H4 (cell line): Measurements from ENCODE around the gene TNRC6B. TPM values are rescaled to one million over a fixed set of nuclear protein-coding genes. Genes with fewer than 3 reads are reported as not detected.
"Not testable (repeated sequence)": the region's sequence is repeated elsewhere in the genome, so short reads cannot be mapped to it uniquely, and the experiment has no call there.

Experiments
- DNase-seq: peaks from one replicate; pipeline ENCODE4 v3.0.0-alpha.2; 2015; ENCODE audit warnings: low spot score
- total RNA-seq: library from RNA; depleted of rRNA; stranded (reverse); fragments of >200 nt; shearing (Covaris generic); gene quantifications from 2 replicates; pipeline ENCODE4 v1.2.3, GENCODE V29; 2014

TNRC6B gene
- total RNA-seq, 1 experiment from 2014 or later, result 14.8 TPM

DNA sequence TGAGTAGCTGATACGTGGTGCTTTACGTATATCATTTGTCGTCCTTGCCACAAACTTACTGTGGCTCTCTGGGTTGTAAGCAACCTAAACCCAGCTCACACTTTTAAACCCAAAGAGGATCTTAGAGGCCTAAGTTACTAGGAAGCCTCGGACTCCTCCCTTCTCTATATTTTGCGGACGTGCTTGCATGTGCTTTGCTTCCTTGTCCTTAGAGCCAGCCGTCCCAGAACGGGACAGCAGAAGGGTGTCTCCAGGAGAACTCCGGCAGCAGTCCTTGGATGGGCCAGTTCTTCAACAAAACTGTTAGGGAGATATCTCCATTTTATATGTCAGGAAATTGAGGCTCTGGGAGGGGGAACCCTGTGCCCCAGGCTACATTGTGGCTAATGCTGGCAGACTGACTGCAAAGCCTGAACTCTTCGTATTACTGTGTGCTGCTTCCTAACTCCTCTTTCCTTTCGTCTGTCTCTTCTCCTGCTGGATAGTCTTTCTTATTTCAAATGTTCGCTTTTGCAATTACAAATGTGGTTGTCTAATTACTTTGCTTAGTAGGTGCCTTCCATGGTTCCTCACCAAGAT is 33.8 kb downstream of the TNRC6B start:
- DNase-seq, result no peak

DNA sequence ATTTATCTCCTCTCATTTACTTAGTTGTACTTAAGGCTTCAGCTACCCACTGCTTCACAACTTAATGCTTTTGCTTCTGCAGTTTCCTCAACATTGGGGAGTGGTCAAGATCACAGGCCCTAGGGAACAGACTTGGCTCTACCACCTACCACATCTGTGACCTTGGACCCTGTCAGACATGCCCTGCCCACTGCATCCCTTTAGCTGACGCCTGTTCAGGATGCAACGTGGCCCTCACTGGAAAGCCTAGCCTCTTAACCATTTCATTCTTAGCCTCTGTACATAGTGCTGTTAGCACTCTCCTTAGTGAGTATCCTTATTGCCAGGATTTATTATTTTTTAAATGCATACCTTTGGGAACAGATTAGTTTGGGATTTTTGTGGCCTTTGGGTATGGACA is 34.4 kb downstream of the TNRC6B start:
- no peak for DNase-seq

DNA sequence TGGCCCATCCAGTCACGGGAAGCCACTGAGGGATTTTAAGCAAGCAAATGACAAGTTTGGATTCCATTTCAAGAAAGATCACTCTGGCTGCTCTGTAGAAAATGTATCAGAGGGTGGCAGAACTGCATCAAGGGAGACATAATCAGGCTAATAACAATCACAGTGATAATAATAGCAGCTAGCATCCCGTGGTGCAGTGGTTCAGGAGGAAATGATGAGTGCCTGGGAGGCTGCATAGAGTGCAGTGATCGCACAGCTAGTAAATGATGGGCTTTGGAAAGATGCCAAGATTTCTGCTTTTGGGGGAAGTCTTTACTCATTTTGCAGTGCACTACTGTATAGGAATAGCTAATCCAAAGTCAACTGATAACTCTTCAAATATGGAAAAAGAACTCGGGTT is 35.8 kb downstream of the TNRC6B start:
- DNase-seq, result no peak

DNA sequence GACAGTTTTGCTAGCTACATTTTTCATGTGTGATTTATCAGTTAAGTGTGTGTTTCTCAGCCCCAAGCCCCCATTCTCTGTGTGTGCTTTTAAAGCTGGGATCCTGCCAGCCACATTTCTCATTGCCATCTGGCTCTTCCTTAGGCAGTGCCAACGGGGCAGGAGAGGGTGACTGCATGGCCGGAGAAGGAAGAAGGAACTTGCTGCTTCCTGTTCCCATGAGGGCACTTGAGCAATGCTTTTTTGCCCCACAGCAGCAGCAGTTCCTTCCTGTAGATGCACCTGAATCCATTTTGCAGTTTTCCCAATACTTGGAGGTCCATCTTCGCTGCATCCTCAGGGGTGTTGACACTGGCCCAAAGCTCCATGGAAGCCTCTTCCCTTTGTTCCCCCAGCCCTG is 37.5 kb downstream of the TNRC6B start:
- DNase-seq, result no peak

DNA sequence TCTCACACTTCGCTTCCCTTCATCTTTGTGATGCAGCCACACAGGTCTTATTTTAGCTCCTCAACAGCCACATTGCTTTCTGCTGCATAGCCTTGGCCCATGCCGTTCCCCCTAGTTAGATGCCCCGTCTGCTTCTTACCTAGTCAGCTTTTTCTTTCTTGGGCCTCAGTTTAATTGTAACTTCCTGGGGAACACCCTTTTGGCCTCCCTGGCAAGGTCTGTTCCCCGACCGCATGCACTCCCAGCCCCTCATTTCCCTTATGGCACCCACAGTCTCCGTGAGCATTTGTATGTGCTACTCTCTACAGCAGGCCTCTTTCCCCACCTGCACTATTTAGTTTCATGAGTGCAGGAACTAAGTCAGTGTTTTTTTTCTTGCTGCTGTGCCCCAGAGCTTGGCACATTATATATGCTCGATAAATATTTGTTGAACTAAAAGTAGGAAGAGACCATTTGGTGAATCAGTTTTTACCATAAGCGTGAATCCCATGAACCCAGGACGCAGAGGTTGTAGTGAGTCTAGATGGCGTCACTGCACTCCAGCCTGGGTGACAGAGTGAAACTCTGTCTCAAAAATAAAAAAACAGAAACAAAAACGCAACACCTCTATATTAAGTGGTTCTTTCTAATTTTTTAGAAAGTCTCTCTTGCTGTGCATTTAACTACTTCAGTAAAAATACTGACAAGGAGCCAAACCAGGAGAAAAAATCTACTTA is 38.5 kb downstream of the TNRC6B start:
- DNase-seq, result no peak

DNA sequence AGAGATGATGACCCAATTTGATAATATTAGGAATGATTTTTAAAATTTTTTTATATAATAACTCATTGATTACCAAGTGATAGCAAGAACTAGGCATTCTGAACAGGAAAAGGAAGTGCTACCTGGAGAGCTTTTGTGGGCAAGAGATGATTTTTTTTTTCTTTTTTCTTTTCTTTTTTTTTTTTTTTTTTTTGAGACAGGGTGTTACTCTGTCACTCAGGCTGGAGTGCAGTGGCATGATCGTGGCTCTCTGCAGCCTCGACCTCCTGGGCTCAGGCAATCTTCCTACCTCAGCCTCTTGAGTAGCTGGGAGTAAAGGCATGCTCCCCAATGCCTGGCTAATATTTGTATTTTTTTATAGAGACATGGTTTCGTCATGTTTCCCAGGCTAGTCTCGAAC is 40.4 kb downstream of the TNRC6B start:
- no peak for DNase-seq

DNA sequence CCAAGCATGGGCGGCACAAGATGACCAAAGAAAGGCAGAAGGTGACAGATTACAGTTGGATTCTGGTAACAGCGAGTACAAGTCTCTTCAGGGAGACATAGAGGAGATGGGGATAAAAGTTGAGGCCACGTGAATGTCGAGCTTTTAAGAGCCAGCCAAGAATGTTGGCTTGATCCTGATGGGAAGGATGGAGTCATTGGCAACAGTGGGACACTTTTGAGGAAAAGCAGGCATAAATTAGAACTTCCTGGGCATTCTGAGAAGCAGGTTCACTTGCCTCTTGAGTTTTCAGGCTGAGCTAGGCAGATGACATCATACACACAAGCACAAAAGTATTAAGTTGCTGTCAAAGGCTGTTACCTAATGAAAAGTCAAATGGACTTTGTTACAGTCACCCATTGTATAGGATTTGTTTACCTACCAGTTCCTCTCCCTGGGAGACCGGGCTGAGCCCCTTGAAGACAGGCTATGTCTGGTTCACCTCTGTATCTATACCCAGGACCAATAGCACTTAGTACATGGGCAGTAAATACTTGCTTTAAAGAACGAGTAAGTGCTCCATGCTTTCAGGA is 41.1 kb downstream of the TNRC6B start:
- no peak for DNase-seq

DNA sequence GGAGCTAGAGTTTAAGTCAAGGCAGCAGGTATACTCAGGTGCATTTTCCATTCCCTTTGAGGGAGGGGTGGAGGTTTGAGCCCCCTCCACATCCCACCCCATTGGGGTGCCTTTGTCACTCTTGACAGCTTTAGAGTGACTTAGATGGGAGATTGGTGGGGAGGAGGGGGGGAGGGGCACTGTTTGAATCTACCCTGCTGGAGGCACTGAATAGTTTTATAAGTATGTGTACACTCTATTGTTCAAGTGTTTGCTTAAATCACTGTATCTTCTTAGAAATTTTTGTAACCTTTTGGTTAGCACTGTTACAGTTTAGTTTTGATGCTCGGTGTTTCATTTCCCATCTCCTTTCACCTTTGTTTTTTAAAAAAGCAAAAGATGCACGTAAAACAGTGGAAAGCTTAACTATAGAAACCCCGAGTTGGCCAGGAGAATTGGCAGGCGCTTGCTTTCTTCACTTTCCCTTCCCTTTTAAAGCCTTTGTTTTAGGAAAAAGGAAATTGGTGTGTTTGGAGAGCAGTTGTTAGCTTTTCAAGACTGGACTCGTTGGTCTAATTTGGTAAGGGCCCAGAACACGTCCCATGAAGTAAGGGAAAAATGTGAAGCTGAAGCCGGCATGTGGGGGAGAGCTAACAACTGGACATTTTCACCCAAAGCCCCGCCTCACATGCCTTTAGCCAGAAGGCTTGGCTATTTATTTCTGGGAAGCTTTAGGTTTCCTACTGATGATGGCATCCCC is 42.8 kb downstream of the TNRC6B start:
- DNase-seq, result no peak

DNA sequence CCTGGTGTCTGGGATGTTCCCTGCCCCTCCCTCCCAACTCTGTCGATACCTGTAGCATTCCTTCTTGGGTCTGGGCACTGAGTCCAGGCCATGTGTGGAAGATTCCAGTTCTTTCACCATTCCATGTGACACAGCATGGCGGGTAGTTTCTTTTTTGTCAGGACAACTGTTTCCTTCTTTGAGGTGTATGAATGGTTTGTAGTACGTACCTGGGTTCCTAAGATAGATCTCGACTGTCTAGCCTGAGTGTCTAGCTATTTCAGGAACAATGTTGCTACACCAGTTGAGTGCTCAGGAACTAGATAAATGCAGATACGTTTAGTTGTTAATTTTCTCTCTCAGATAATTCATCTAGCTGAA is 43.3 kb downstream of the TNRC6B start:
- no peak for DNase-seq

DNA sequence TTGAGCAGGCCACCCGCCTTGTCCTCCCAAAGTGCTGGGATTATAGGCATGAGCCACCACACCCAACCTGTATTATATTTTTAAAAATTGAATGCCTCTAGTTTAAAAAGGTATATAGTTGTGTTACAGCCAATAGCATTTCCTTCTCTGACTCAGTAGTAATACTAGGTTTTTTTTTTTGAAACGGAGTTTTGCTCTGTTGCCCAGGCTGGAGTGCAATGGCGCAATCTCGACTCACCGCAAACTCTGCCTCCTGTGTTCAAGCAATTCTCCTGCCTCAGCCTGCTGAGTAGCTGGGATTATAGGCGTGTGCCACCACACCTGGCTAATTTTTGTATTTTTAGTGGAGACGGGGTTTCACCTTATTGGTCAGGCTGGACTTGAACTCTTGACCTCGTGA is 45.3 kb downstream of the TNRC6B start:
- not testable (repeated sequence) for DNase-seq

DNA sequence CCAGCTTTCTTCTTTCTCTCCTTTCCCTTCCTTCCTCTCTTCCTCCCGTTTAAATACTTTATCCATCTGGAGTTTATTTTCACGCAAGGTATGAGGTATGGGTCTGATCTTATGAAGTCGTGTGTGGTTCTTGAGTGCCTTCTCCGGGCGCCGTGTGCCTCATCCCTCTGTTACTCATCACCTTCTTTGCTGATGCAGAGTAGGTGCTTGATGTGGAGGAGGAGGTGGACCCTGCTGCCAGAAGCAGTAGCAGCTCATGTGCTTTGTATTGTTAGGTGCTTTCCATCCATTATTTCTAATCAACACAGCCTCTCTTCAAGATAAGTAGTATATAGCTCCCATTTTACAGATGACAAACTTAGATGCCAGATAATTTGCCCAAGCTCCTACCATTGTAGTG is 47.0 kb downstream of the TNRC6B start:
- no peak for DNase-seq

DNA sequence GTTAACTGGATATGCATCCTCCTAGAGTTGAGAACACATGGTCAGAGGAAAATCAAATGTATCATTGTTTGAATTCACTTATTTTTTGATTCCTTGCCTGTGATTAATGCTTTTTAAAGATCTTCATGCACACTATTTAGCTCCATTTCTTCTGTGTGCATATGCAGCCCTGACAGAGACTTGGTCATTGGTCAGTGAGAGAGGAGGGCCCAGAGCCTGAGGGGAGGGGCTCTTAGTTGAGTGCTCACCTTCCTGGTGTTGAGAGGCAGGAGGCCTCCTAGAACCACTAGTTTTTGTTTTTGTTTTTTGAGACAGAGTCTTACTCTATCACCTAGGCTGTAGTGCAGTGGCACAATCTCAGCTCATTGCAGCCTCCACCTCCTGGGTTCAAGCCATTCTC is 48.9 kb downstream of the TNRC6B start:
- no peak for DNase-seq

DNA sequence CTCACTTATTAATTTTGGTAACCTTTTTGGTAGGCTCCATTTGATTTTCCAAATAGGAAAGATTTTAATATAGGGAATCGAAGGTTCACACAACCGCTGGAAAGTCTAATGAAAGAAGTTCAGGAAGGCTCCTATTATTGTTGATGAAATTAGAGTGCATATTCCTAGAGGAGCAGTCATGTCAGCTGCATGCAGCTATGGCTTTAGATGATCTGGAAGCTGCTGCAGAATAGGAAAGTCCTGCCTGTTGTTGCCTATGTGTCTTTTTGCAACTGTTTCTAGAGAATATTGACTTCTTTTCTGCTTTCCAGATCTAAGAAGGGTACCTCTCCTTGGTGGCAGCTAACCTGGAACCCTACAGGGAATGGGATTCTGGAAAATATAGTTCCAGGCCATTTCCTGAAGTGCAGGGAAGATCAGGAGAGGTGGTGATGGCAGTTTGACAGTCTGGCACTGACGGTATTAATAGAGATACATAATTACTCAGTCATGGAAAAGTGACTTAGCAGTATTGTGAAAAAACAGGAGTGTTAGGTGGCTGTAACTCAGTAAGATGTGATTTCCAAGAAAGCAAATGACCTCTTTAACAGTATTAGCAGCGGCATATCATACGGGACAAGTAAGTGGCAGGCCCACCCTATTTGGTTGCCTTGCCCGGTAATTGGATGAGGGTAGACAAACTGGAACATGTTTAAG is 54.0 kb downstream of the TNRC6B start:
- no peak for DNase-seq

DNA sequence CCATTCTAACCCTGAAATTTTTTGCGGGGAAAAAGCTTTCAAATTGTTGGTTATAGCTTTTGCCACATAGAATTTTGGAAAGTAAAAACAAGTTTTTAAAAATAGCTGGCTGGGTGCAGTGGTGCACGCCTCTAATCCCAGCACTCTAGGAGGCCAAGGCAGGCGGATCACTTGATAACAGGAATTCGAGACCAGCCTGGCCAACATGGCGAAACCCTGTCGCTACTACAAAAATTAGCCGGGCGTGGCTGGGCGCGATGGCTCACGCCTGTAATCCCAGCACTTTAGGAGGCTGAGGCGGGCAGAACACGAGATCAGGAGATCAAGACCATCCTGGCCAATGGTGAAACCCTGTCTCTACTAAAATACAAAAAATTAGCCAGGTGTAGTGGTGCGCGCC is 54.9 kb downstream of the TNRC6B start:
- DNase-seq, result no peak

DNA sequence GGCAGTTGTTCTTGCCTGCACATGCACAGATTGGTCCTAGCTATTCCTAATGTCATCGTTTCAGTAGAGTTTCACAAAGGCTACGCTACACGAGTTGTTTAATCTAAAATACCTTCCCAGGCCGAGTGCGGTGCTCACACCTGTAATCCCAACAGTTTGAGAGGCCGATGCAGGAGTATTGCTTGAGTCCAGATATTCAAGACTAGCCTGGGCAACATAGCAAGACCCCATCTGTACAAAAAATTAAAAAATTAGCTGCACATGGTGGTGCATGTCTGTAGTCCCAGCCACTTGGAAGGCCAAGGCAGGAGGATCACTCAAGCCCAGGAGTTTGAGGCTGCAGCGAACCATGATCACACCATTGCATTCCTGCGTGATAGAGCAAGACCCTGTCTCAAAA is 56.2 kb downstream of the TNRC6B start:
- no peak for DNase-seq

DNA sequence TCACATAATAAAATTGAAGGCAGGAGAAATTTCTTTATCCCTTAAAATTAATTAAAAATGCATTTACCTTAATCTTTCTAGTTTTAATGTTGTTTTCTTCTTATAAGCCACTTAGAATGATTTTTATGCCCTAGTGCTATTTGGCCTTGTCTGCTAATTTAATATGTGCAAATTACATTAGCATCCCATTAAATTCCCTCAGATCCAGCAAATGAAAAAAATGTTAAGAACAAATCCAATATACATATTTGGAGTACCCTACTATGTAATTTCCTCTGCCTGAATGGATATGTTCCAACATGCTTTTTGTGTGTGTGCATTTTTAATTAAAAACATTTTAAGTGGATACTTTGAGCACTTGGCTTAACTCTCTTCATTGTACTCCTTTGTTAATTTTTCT is 56.9 kb downstream of the TNRC6B start:
- DNase-seq, result no peak

DNA sequence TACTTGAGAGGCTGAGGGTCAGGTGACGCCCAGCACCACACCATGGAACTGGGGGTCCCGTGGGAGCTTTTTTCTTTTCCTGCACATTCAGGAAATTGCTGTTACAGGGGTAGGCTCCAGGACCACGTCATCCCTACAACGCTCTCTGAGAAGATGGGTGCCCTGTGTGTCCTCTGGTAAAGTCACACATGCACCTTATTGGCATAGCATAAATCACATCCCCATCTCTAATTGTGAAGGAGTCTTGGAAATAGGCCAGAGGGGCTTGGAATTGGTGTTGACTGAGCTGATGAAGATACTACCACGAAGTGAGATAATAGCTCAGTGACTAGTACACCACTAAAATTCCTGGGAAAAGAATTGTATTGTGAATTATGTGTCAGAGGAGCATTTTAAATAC is 57.6 kb downstream of the TNRC6B start:
- no peak for DNase-seq

DNA sequence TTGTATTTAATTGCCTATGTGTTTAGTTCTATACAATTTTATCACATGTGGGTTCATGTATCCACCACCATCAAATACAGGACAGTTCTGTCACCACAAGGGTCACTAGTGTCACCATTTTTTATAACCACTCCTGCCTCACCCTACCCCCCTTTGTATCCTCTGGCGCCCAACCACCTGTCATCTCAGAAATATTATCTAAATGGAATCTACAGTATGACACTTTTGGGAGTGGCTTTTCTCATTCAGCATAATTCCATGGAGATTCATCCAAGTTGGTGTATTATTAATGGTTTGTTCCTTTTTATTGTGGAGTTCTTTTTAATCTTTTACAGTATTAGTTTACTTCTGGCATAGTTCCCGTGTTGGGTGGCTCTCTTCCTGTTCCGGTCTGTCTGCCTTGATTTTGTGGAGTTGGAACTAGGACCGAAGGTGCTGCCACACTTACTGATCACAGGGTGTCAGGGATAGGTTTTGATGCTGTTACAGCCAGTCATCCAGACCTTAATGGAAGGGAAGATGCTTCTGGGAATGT is 58.5 kb downstream of the TNRC6B start:
- no peak for DNase-seq

DNA sequence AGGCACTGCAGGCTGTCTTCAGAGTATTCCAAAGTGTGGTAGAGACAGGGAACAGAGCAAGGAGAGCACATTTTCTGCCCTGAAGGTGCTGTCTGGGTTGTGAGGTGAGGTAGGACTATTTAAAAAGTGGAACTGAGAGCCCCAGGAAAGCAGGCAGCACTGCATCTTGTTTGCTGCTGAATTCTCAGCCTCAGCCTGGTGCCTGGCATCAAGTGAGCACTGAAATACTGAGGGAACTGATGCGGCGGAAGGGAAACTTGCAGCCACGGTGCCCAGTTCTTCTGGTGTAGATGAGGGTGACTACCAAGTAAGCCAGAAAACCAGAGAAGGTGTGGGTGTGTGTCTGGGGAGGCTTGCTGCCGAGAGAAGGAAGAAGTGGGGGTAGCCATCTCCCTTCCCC is 59.5 kb downstream of the TNRC6B start:
- DNase-seq, result no peak

DNA sequence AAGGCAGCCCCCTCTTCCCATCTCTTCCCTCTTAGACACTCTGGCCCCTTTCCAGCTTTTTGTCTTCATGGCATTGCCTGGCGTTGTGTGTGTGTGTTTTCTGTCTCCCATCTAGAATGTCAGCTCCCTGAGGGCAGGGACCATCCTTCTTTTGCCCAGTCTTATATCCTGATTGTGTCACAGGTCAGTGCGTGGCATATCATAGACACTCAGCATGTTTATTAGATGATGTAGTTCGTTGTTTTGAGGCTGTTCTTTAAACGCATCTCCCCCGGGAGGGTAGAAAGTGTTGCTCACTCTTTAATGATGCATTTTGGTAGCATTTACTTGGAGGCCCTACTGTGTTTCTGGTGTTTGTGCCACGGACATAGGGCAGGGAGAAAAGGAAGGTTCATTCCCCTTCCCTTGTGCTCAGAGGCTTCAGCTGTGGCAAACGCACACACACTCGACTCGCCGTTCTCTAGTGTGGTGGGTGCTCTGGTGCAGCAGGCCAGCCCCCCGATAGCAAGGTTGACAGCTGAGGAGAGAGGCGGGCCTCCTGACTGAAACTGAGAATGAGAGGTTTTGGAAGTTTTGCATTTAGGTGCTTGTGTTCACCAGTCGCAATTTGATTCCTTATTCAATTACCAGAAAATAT is 60.2 kb downstream of the TNRC6B start:
- no peak for DNase-seq
